DMS153 treated with DMSO at 0.1 percent for 48 hours (cell line): Measurements from ENCODE around the gene RAPGEF1.
A peak's percentile ranks its signal among the peaks of the same experiment; 100 is the strongest.

ENCODE experiments used
- DNase-seq: peaks from one replicate; lab custom pipeline; 2025; ENCODE audit not compliant: unreplicated experiment; lab: John Stamatoyannopoulos, UW

The RAPGEF1 gene

DNA sequence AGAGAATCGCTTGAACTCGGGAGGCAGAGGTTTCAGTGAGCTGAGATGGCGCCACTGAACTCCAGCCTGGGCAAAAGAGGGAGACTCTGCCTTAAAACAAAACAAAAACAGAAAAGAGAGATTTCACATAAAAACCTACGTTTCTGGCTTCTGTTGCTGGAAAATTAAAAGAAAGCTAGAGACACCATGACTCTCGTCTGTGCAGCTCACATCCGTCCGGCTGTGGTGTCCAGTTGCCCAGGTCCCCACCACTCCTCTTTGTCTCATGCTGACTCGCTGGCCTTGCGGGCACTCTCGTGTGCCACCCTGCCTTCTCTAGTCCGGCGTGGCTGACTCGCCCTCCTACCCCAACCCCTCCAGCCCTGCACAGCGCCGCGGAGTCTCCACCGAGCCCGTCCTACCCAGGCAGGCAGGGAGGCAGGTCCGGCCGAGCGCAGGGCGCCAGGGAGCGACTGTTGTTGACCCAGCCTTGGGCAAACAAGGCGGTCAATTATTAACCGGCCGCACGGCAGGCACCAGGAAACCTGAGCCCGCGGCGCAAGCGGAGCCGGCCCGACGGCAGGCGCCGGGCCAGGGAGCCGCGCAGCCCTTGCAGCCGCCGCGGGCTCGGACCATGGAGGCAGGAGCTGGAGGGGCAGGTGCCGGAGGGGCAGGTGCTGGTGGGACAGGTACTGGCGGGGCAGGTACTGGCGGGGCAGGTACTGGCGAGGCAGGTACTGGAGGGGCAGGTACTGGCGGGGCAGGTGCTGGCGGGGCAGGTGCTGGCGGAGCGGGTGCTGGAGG, 194.7 kb downstream of the RAPGEF1 start, which contains the start of gene PRRT1B:
TSS of gene PRRT1B (plus strand) at position 521 of the 783 bp plus-strand sequence. CDS start at position 614, 93 bp downstream.
- DNase-seq: peak; percentile 52

DNA sequence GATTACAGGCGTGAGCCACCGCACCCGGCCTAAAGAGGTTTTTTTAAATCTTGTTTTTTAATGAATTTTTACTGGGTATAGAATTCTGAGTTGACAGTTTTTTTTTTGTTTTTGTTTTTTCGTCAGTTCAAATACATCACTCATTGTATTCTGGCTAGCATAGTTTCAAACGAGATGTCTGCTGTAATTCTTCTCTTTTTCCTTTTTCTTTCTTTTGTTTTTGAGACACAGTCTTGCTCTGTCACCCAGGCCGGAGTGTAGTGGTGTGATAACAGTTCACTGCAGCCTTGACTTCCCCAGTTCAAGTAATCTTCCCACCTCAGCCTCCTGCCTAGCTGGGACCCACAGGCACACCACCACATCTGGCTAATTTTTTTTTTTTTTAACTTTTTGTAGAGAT, 196.7 kb downstream of the RAPGEF1 start:
- no peak for DNase-seq

DNA sequence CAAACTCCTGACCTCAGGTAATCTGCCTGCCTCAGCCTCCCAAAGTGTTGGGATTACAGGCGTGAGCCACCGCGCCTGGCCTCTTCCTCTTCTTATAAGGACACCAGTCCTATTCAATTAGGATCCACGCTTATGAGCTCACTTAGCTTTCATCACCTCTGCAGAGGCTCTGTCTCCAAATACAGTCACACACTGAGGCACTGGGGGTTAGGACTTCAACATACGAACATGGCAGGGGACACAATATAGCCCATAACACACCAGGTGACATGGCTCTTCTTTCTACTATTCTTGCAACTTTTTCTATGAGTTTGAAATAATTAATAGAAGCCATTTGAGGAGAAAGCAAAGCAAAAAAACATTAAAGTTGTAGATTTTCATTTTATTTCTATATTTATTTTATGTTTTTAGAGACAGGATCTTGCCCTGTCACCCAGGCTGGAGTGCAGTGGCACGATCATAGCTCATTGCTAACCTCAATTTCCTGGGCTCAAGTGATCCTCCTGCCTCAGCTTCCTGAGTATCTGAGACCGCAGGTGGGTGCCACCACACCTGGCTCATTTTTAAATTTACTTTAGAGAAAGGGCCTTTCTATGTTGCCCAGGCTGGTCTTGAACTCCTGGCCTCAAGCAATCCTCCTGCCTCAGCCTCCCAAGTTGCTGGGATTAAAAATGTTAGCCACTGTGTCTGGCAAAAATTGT, 200.5 kb downstream of the RAPGEF1 start:
- DNase-seq: no peak

DNA sequence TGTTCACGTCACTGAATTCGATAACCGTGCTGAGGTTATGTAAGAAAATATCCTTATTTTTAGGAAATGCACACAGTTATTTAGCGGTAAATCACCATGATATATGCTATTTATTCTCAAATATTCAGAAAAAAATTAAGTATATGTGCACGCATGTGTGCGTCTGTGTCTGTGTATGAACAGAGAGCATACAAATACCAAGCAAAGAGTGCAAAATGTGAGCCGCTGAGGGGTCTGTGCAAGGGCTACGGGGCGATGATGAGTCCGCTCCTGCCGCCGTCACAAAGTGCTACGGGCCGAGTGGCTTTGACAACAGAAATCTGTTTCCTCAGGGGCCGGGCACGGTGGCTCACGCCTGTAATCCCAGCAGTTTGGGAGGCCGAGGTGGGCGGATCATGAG, 201.9 kb downstream of the RAPGEF1 start:
- DNase-seq: no peak

DNA sequence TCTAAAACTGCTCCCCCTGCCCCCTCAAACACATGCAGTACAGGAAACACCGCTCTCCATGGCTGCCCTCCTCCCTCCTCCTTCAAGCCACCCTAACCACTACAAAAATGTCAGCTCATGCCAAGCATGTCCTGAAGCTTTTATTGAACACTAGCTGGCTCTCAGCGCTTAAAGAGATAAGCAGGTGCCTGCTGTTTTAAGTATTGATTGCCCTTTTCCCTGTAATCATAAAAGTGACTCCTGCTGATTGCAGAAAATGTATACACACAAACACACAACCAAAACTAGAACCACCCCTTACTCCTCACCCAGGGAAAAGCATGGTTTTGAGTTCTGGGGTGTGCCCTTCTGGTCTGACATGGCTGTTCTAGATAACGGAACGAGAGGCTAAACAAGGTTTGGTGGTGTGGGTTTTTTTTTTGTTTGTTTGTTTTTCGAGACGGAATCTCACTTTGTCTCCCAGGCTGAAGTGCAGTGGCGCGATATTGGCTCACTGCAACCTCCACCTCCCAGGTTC, 205.1 kb downstream of the RAPGEF1 start:
- DNase-seq: no peak

DNA sequence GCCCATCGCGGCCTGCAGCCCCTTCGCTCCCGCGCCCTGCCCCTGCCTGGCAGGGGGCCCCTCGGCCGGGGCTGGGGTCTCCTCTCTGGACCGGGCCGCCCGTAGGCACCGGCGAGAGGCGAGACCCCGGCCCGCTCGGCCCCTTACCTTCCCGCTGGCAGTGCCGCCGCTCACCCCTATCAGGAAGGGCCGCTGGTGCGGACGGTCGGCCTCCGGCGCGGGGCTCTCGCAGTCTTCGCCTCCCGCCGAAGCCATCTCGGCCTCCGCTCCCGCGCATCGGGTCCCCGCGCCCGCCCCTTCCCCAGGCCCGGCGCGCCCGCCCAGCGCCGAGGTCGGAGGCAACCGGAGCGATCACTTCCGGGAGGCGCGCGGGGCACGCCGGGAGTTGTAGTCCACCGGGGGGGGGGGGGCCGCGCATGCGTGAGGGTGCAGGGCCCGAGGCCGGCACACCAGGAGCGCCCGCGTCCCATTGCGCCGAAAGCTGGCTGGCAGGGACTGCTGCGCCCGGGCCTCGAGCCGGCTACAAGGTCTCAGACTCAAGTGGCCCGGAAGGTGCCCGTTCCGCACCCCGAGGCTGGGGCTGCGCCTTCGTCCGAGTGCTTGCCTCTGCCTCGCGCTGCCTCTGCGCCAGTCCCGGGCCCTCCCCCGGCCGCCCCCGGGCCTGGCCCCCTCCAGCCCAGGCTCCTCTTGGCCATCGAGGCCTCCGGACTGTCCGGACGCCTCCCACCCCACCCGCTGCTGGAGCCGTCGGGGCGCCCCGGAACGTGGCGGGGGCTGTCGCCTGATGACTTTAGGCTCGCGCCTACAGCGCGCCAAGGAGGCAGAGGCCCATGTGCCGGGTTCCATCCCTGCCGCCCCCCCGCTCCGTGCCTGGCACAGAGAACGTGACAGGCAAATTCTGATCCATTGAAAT, 208.7 kb downstream of the RAPGEF1 start, which contains the start of gene UCK1:
TSS of gene UCK1 (minus strand) at position 344 of the 913 bp plus-strand sequence. CDS start at position 255, 89 bp downstream.
- DNase-seq: peak; percentile 45

DNA sequence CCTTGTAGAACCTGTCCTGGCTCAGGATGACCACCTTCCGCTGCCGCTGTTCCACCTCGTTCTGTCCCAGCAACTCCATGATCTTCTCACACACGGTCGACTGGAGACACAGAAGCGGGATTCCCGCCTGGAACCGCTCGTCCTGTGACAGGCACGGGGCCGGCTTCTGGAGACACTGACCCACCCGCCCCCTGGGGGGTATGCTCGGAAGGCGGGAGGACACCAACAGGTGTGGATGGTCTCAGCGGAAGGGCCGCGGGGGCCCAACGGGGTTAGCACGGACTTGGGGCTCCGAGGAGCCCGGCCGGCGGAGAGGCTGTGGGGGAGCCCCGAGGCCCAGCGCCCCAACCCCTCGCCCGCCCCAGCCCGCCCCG, 209.3 kb downstream of the RAPGEF1 start:
- no peak for DNase-seq

DNA sequence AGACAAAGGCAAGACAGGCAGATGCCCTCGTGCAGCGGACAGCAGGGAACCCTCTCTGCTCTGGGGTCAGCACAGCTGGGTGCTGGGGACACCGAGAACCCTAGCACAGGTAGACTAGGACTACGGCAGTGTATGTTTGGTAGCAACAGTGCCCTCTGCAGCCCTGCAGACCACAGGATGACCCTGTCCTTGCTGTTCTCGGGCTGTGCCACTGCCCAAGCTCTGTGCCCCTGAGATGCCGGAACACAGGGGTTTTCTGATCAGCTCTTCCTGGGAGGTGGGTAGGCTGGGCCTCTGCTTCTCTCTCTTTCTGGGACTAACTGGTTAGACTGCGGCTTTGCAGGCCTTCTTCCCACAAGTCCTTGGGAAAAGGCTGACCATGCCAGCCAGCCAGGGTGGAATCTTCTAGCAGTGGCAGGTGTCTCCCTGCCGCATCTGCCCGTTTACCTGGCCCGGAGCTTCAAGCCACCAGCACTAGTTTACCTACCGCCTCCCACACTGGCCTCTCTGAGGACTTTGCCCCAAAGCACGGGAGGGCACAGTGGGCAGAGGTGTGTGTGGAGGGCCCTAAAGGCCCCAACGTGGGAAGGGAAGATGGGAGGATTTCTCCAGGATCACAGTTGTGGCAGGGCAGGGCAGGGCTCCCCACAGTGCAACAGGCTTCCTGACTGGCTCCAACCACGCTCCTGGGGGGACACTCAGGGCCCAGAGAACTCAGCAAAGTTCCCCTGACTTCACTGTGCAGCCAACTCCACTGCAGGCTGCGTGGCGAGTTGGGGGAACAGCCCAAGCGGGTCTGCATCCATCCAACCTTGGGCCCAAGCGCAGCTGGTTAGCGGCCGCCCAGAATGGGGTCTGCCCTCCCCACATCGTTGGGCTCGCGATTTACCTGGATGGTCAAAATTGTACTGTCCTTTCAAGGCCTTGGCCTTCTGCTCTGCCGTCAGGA, 210.0 kb downstream of the RAPGEF1 start:
- DNase-seq: no peak

DNA sequence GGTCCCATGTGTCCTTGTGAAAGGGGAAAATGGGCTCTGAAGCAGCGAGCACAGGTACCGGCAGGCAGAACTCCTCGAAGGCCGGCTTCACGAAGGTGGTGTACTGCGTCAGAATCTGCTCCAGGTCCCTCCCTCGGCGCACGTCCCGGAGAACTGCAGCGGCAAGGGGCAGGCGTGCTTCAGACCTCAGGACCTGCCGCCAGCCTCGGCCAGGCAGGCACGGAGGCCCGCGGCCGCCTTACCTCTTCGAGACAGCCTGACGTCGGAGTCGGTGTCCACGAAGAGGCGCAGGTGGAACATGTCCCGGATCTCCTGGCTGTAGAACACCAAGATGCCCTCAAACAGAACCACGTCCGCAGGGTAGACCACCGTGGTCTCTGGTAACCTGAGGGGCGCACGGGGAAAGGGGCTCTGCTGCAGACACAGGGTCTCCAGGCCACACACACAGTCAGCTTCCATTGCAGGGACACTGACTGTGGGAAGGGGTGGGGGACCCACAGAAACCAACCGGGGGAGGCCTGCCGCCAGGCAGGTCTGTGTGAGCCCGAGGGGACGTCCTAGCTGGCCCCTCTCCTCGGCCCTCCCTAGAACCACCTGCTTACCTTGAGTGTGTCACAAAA, 210.9 kb downstream of the RAPGEF1 start:
- DNase-seq: no peak

DNA sequence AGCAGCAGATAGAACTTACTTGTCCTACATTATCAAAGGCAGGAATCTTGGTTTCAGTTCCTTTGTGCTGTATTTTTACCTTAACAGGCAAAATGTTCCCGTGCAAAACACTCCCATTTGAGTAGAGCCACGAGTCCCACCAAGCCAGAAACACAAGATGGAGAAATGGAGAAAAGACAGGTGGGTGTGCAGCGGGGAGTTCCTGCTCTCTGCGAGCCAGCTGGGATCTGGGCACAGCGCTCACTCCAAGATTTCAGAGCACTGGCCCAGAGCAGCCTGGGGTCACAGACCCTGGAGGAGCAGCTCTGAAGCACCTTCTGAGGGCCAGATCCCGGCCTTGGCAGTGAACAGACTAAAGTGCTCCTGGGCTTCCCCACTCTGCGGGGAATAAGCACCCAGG, 211.7 kb downstream of the RAPGEF1 start:
- DNase-seq: no peak
